ENCODE measurements around the gene TNFRSF1A. TPM values are rescaled to one million over a fixed set of nuclear protein-coding genes. Genes with fewer than 3 reads are reported as not detected.

Gene TNFRSF1A
- total and polyA plus RNA-seq, 2 of the 13 experiments (the other 11 are each of a cell fraction or from before 2014, with no cell fraction given) = 41.5 to 61.2 TPM

- TF ChIP-seq ZNF574 (CRISPR knock-in tag; IDR thresholded peaks at IDR 0.05) (no peak), ZNF724P (CRISPR knock-in tag; IDR thresholded peaks at IDR 0.05; ENCODE audit: borderline replicate concordance) (no peak), ZNF160 (CRISPR knock-in tag; IDR thresholded peaks at IDR 0.05) (no peak), ZBTB10 (CRISPR knock-in tag; IDR thresholded peaks at IDR 0.05; ENCODE audit: borderline replicate concordance) (no peak), HNF1A (IDR thresholded peaks at IDR 0.05; ENCODE audit: low read depth) (no peak), HNF1A (CRISPR knock-in tag; IDR thresholded peaks at IDR 0.05; ENCODE audit: borderline replicate concordance) (no peak), BATF2 (CRISPR knock-in tag; IDR thresholded peaks at IDR 0.05) (no peak), RFX3 (CRISPR knock-in tag; IDR thresholded peaks at IDR 0.05) (no peak), ZSCAN5A (CRISPR knock-in tag; IDR thresholded peaks at IDR 0.05; ENCODE audit: borderline replicate concordance) (no peak), RAD21 (CRISPR knock-in tag; IDR thresholded peaks at IDR 0.05) (peak; percentile 95), KDM2A (CRISPR knock-in tag; IDR thresholded peaks at IDR 0.05; ENCODE audit: borderline replicate concordance, low read depth) (no peak), CBX5 (CRISPR knock-in tag; IDR thresholded peaks at IDR 0.05; ENCODE audit: borderline replicate concordance) (0 out of 2 replicates have a peak, but pooled peaks have one; percentile 26), PCBP1 (IDR thresholded peaks at IDR 0.05; ENCODE audit: borderline replicate concordance, low read depth, low read length) (no peak), CHD4 (IDR thresholded peaks at IDR 0.05; ENCODE audit: borderline replicate concordance, low read length) (no peak), RXRA (CRISPR knock-in tag; IDR thresholded peaks at IDR 0.05) (no peak), FOXM1 (CRISPR knock-in tag; IDR thresholded peaks at IDR 0.05) (no peak), PHF5A (CRISPR knock-in tag; IDR thresholded peaks at IDR 0.05; ENCODE audit: low read depth, unreplicated experiment) (no peak)
Observed at GRCh38 chr12:6285063-6285477, 56.8 kb downstream of the TNFRSF1A start (continued).
